ENCODE results near the gene ICA1L. TPM values are rescaled to one million over a fixed set of nuclear protein-coding genes. Genes with fewer than 3 reads are reported as not detected.

Gene ICA1L
- total and polyA plus RNA-seq, 10 donors, result 0.67 to 6.7 (median 2.2) TPM

GRCh38 chr2:202723746-202724145 lies 147.8 kb downstream of the ICA1L start:
- no peak overlapping the region for H3K27ac ChIP-seq
- WGBS, 5 donors, result 86 to 95% (median 92%) methylated on average over 4 to 5 of the region's 5 CpGs
- H3K4me3 ChIP-seq, result no peak overlapping the region
- no peaks in the 10 kb centered on the region for H3K9me3 ChIP-seq
- DNase-seq, result no peak
- no peaks in the 10 kb centered on the region for H3K27me3 ChIP-seq (replicated peaks in 1 of 7)
- peaks cover 0 to 42% (median 3%) of the 10 kb centered on the region in 6 donors for H3K36me3 ChIP-seq
- H3K4me1 ChIP-seq, result peaks cover 0 to 29% (median 0%) of the 10 kb centered on the region in 6 donors
- intact Hi-C loops (cut with DNase I; ENCODE audit: low total_unique reads), result no loop called here
- TF ChIP-seq POLR2A (IDR thresholded peaks at IDR 0.05) (no peak), CTCF (IDR thresholded peaks at IDR 0.05 in 8 of 11, conservative IDR thresholded peaks at IDR 0.05 in 3 of 11) (no peak), POLR2AphosphoS5 (IDR thresholded peaks at IDR 0.05) (no peak)

Other genes with a start within 250 kb of the ICA1L start
- 10 to 100 TPM; 10.2 to 28.0 (median 16.8) TPM for gene FAM117B, start 236.8 kb downstream of the ICA1L start, total RNA-seq
- gene FAM117B, start 236.8 kb downstream of the ICA1L start, polyA plus RNA-seq, result 1 to 10 TPM; 4.8 to 6.7 (median 5.6) TPM
- gene WDR12, start 39.9 kb upstream of the ICA1L start, total RNA-seq, result 10 to 100 TPM; 17.9 to 33.1 (median 21.9) TPM
- gene WDR12, start 39.9 kb upstream of the ICA1L start, polyA plus RNA-seq, result 10 to 100 TPM; 17.2 to 18.0 (median 17.7) TPM
- 10 to 100 TPM in 6 of 7 donors, 1 to 10 TPM in 1; 9.6 to 21.7 (median 16.7) TPM for gene CARF, start 40.5 kb upstream of the ICA1L start, total RNA-seq
- 1 to 10 TPM; 2.9 to 3.2 (median 3.0) TPM for gene CARF, start 40.5 kb upstream of the ICA1L start, polyA plus RNA-seq
- gene NBEAL1, start 143.1 kb upstream of the ICA1L start, total RNA-seq, result 10 to 100 TPM; 21.8 to 34.3 (median 30.2) TPM
- gene NBEAL1, start 143.1 kb upstream of the ICA1L start, polyA plus RNA-seq, result 1 to 10 TPM; 3.5 to 9.2 (median 7.3) TPM

All from spleen (tissue), 11 donors.